GM18907 (cell line): Measurements from ENCODE around the gene KLHL21.
A peak's percentile ranks its signal among the peaks of the same experiment; 100 is the strongest.
"Not testable (repeated sequence)": the region's sequence is repeated elsewhere in the genome, so short reads cannot be mapped to it uniquely, and the experiment has no call there.

Experiments used
- ATAC-seq: cut with Tn5 transposase; IDR thresholded peaks from one replicate; pipeline ENCODE4 v1.9.1; 2021; ENCODE audit warnings: mild to moderate bottlenecking, moderate library complexity; ENCODE audit not compliant: unreplicated experiment

KLHL21 gene

GRCh38 chr1:6600410-6601048 is 2.1 kb downstream of the KLHL21 start:
- ATAC-seq, result peak; percentile 13

- not testable (repeated sequence) for ATAC-seq
These were observed 2.7 kb downstream of the KLHL21 start for GRCh38 chr1:6599991-6600390.

- ATAC-seq, result no peak
These were observed 3.3 kb downstream of the KLHL21 start for GRCh38 chr1:6599141-6599975.

DNA sequence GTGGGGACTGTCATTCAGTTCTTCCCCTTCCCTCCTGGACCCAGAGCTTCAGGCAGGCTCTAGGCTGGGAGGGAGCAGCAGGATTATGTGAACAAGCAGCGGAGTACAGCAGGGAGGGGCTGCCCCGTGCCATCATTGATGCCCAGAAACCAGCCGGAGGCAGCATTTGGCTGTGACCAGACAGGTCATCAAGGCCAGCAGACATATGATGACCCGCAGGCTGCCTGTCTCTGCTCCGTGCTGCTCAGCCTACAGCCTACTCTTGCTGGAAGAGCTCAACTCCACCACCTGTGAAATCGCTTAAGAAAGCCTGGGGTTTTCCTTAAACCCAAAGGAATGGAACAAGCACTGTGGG is 4.9 kb downstream of the KLHL21 start:
- ATAC-seq, result no peak

DNA sequence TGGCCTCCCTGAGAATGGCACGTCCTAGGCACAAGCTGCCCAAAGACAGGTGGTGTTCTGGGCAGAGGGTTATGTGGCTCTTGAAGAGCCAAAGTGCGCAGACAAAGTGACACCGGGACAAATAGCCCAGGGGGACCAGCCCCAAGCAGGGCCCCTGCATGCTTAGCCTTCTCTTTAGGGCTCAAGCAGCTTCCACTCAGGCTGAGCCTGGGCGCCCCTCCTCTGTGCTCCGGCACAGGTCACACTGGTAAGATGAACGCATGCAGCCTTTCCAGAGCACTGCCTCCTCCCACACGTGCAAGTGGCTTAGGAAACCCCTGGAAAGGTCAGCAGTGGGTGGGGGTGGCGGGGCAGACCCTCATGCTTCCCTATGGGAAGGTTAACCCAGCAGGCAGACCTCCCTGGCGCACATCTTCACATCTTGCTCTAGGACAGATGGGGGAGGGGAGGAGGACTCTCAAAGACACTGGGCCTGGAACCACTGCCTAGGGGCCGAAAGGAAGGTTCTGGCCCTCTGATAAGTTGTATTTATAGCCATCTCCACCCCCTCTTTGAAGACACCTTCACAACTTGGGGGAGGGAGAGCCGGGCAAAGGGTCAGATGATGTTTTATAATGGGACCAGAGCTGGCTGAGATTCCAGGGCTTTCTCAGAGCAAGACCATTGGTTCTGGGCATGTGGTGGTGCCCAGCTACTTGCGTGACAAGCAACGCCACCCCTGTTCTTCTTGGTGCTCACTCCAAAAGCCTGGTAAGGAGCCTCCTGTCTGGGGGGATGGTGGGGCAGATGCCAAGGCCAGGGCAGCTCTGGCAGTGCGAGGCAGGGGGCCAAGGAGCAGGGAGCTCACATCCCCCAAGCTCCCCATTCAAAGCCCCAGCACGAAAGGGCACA is 5.5 kb downstream of the KLHL21 start:
- ATAC-seq, result no peak

- ATAC-seq, result no peak
These were observed 6.3 kb downstream of the KLHL21 start for GRCh38 chr1:6596351-6596750.

DNA sequence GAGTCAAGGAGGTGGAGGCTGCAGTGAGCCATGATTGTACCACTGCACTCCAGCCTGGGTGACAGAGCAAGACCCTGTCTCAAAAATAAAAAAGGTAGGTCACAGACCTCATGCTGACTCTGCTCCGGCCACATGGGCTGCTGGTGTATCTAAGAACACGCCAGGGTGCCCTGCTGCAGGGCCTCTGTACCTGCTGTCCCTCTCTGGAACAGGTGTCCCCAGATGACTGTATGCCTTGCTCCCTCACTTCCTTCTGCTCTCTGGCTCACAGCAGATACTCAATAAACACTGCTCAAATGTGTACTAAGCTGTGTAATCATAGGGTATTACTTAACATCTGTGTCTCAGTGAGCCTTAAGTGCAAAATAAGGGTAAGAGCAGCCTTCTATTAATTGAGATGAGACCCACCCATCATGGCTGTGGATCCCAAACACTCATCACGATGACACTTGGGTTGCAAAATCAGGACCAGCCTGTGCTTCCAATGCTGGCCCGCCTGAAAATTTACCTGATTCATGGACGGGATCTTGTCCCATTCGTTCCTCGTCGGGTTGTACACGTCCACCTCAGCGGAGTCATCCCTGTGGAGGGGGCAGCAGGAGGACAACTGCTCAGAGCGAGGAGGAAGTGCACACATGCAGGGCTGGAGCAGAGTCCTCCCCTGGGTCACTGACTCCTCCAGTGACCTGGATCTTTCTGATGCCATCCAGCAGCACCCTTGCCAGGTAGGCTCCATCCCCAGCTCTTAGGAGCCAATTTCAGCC is 7.5 kb downstream of the KLHL21 start:
- ATAC-seq, result no peak

DNA sequence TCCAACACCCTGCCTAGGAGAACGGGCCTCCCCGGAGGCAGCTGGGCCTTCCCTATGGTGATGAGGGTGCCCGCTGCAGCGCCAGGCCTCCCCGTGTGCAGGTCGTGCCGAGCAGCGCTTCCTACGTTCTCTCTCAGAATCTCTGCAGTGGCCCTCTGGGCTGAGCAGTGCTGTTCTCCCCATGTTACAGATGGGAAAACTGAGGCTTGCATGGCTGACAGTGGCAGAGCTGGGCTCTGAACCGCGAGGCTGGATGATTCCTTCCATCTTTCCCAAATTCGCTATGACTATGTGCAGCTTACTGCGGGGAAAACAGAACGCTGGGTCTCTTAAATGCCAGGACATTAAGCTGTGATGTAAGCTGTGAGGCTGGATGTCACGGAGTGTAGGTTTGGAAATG is 8.9 kb downstream of the KLHL21 start:
- ATAC-seq, result no peak

GRCh38 chr1:6592865-6593593 is 9.6 kb downstream of the KLHL21 start:
- no peak for ATAC-seq

DNA sequence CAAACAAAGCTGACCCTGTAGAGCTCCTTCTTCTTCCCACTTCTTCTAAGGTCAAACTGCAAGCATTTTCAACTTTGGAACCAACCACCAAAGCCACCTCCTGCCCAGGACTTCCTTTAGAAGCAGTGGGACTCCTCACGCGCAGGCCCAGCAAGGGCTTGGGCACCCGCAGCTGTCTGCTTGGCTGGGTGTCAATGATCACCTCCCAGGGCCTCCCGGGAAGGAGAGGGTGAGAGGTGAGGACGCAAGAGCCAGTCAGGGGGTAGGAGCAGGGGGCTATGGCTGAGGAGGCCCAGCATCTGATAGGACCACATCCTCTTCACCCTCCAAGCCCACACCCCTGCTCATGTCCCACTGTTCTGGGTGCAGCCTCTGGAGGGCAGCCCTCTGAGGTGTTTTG is 10.2 kb downstream of the KLHL21 start:
- no peak for ATAC-seq

- no peak for ATAC-seq
These were observed 11.0 kb downstream of the KLHL21 start for GRCh38 chr1:6591644-6592043.

- no peak for ATAC-seq
These were observed 11.4 kb downstream of the KLHL21 start for GRCh38 chr1:6591222-6591621.

GRCh38 chr1:6590046-6590445 is 12.6 kb downstream of the KLHL21 start:
- ATAC-seq, result no peak

DNA sequence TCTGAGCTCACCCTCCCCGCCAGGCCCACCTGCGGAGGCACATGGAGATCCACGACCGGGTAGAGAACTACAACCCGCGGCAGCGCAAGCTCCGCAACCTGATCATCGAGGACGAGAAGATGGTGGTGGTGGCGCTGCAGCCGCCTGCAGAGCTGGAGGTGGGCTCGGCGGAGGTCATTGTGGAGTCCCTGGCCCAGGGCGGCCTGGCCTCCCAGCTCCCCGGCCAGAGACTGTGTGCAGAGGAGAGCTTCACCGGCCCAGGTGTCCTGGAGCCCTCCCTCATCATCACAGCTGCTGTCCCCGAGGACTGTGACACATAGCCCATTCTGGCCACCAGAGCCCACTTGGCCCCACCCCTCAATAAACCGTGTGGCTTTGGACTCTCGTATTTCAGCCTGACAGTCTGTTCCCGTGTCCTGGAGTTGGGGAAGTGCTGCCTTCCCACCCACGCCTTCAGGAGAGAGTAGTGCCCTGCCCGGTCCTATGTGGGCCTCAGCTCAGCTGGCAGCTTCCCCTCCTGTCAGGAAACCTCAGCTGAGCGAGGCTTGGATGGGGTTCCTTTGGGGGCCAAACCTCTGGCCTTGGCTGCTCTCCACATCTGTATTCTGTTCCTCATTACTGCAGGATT is 13.7 kb downstream of the KLHL21 start:
- no peak for ATAC-seq

- no peak for ATAC-seq
These were observed 14.4 kb downstream of the KLHL21 start for GRCh38 chr1:6588128-6588892.

- ATAC-seq, result no peak
These were observed 15.2 kb downstream of the KLHL21 start for GRCh38 chr1:6587261-6588005.

GRCh38 chr1:6586404-6586816 is 16.3 kb downstream of the KLHL21 start:
- ATAC-seq, result no peak

DNA sequence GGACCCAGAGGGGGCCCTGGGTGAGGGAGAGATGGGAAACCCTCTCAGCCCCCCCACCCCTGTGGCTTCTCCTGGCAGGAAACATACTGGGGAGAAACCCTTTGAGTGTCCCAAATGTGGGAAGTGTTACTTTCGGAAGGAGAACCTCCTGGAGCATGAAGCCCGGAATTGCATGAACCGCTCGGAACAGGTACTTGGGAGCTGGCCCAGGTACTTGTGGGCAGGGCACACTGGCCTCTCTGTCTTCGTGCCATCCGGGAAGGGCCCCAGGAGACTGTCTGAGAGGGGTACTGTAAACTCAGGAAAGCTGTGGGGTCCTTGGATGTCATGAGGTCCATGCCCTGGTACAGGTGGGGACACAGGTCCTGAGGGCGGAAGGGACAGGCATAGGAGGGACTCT is 16.8 kb downstream of the KLHL21 start:
- no peak for ATAC-seq
